Measurements from ENCODE around the gene PRKRA.
A peak's percentile ranks its signal among the peaks of the same experiment; 100 is the strongest.
"Not testable (repeated sequence)": the region's sequence is repeated elsewhere in the genome, so short reads cannot be mapped to it uniquely, and the experiment has no call there.

Gene PRKRA

GRCh38 chr2:178427458-178427857 is 23.5 kb downstream of the PRKRA start:
- DNase-seq (ENCODE audit: low read depth in 2 of 2) = no peak
- TF ChIP-seq, protein P1, sequence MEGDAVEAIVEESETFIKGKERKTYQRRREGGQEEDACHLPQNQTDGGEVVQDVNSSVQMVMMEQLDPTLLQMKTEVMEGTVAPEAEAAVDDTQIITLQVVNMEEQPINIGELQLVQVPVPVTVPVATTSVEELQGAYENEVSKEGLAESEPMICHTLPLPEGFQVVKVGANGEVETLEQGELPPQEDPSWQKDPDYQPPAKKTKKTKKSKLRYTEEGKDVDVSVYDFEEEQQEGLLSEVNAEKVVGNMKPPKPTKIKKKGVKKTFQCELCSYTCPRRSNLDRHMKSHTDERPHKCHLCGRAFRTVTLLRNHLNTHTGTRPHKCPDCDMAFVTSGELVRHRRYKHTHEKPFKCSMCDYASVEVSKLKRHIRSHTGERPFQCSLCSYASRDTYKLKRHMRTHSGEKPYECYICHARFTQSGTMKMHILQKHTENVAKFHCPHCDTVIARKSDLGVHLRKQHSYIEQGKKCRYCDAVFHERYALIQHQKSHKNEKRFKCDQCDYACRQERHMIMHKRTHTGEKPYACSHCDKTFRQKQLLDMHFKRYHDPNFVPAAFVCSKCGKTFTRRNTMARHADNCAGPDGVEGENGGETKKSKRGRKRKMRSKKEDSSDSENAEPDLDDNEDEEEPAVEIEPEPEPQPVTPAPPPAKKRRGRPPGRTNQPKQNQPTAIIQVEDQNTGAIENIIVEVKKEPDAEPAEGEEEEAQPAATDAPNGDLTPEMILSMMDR (IDR thresholded peaks at IDR 0.05; ENCODE audit: low read depth, low read length) = no peak
- no peak overlapping the region for H3K4me3 ChIP-seq (replicated peaks in 1 of 2; ENCODE audit: low read depth in 2 of 2, low read length in 2 of 2)

DNA sequence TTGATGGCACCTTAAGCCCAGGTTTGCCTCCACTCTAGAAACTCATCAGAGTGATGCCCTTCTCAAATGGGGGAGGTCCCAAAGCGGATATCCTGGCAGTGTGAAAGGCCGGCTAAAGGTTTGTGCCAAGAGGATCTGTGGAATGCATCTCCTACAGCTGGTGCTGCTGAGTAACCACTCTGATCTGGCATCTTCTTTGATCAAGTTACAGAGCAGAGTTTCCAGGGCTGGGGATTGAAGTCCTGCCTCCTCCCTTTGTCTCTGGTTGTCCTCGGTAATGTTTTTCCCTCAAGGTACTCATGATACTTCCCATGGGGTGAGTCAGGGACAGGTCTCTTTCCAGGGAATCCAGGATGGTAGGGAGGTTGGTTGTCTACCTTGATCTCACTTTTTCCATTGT is 24.6 kb downstream of the PRKRA start:
- TF ChIP-seq, protein P1 (IDR thresholded peaks at IDR 0.05; ENCODE audit: low read depth, low read length) = no peak
- peak in 1 of 2 donors; percentile 48 for DNase-seq (ENCODE audit: low read depth in 2 of 2)
- H3K4me3 ChIP-seq (replicated peaks in 1 of 2; ENCODE audit: low read depth in 2 of 2, low read length in 2 of 2) = no peak overlapping the region

GRCh38 chr2:178425255-178425827 is 25.6 kb downstream of the PRKRA start:
- TF ChIP-seq, protein P1 (IDR thresholded peaks at IDR 0.05; ENCODE audit: low read depth, low read length) = no peak
- no peak overlapping the region for H3K4me3 ChIP-seq (replicated peaks in 1 of 2; ENCODE audit: low read depth in 2 of 2, low read length in 2 of 2)
- no peak for DNase-seq (ENCODE audit: low read depth in 2 of 2)

GRCh38 chr2:178423746-178424145 is 27.2 kb downstream of the PRKRA start:
- not testable (repeated sequence) for H3K4me3 ChIP-seq (replicated peaks in 1 of 2; ENCODE audit: low read depth in 2 of 2, low read length in 2 of 2); DNase-seq (ENCODE audit: low read depth in 2 of 2)

- no peak for DNase-seq (ENCODE audit: low read depth in 2 of 2)
- TF ChIP-seq, protein P1 (IDR thresholded peaks at IDR 0.05; ENCODE audit: low read depth, low read length) = no peak
- H3K4me3 ChIP-seq (replicated peaks in 1 of 2; ENCODE audit: low read depth in 2 of 2, low read length in 2 of 2) = no peak overlapping the region
Observed at GRCh38 chr2:178422097-178422496, 28.9 kb downstream of the PRKRA start.

- no peak overlapping the region for H3K4me3 ChIP-seq (replicated peaks in 1 of 2; ENCODE audit: low read depth in 2 of 2, low read length in 2 of 2)
- no peak for DNase-seq (ENCODE audit: low read depth in 2 of 2)
- TF ChIP-seq, protein P1 (IDR thresholded peaks at IDR 0.05; ENCODE audit: low read depth, low read length) = no peak
Observed at GRCh38 chr2:178420463-178420999, 30.4 kb downstream of the PRKRA start.

DNA sequence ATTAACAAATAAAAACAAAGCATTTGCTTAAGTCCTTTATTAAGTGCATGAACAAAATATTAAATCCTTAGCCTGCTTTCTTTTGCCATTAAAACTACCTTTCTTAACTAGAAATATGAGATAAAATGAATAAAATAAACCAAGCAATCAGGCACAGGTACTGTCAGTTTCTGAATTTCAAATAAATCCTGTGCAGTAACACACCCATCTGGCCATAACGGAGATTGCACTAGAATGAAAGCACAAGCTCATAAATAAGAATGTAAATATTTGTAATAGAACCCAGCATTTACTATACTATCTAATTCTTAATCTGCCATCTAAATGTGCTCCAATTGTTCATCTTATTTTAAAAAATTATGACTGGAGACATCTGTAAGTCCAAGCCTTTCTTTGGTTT is 31.9 kb downstream of the PRKRA start:
- H3K4me3 ChIP-seq (replicated peaks in 1 of 2; ENCODE audit: low read depth in 2 of 2, low read length in 2 of 2) = no peak overlapping the region
- TF ChIP-seq, protein P1 (IDR thresholded peaks at IDR 0.05; ENCODE audit: low read depth, low read length) = peak; percentile 28
- peak; percentile 53 to 54 for DNase-seq (ENCODE audit: low read depth in 2 of 2)

All from cardiac fibroblast (primary cell).